ENCODE results near the gene PRR33. TPM values are rescaled to one million over a fixed set of nuclear protein-coding genes. Genes with fewer than 3 reads are reported as not detected.
"Not testable (repeated sequence)": the region's sequence is repeated elsewhere in the genome, so short reads cannot be mapped to it uniquely, and the experiment has no call there.

PRR33 gene
- total RNA-seq, 1 donor from 2014 or later: not detected

GRCh38 chr11:1889224-1889930 is 2.3 kb downstream of the PRR33 start:
- DNase-seq (ENCODE audit: low spot score): peak; percentile 51

- DNase-seq (ENCODE audit: low spot score): no peak
Measured at GRCh38 chr11:1888811-1889210, 2.9 kb downstream of the PRR33 start.

- no peak for DNase-seq (ENCODE audit: low spot score)
Measured at GRCh38 chr11:1888347-1888753, 3.3 kb downstream of the PRR33 start.

GRCh38 chr11:1887451-1888346 is 4.0 kb downstream of the PRR33 start:
- no peak for DNase-seq (ENCODE audit: low spot score)

- not testable (repeated sequence) for DNase-seq (ENCODE audit: low spot score)
Measured at GRCh38 chr11:1886551-1886950, 5.1 kb downstream of the PRR33 start.

- DNase-seq (ENCODE audit: low spot score): no peak
Measured at GRCh38 chr11:1884303-1884700, 7.4 kb downstream of the PRR33 start.

- no peak for DNase-seq (ENCODE audit: low spot score)
Measured at GRCh38 chr11:1883346-1884302, 8.1 kb downstream of the PRR33 start.

- DNase-seq (ENCODE audit: low spot score): peak; percentile 78
Measured at GRCh38 chr11:1882265-1883238, 9.1 kb downstream of the PRR33 start.

- no peak for DNase-seq (ENCODE audit: low spot score)
Measured at GRCh38 chr11:1881442-1882264, 10.0 kb downstream of the PRR33 start.

- DNase-seq (ENCODE audit: low spot score): no peak
Measured at GRCh38 chr11:1880746-1881441, 10.8 kb downstream of the PRR33 start.

- DNase-seq (ENCODE audit: low spot score): no peak
Measured at GRCh38 chr11:1879941-1880720, 11.6 kb downstream of the PRR33 start.

- DNase-seq (ENCODE audit: low spot score): no peak
Measured at GRCh38 chr11:1879342-1879940, 12.3 kb downstream of the PRR33 start.

GRCh38 chr11:1878137-1879031 is 13.3 kb downstream of the PRR33 start:
- DNase-seq (ENCODE audit: low spot score): no peak

- no peak for DNase-seq (ENCODE audit: low spot score)
Measured at GRCh38 chr11:1877211-1878136, 14.2 kb downstream of the PRR33 start.

- peak; percentile 51 for DNase-seq (ENCODE audit: low spot score)
Measured at GRCh38 chr11:1876361-1877063, 15.2 kb downstream of the PRR33 start.
